GM19043 (cell line): Measurements from ENCODE around the gene CHD6.

Experiments
- ATAC-seq: cut with Tn5 transposase; IDR thresholded peaks from one replicate; pipeline ENCODE4 v1.9.1; 2021; ENCODE audit warnings: low read depth; ENCODE audit not compliant: unreplicated experiment

Gene CHD6

DNA sequence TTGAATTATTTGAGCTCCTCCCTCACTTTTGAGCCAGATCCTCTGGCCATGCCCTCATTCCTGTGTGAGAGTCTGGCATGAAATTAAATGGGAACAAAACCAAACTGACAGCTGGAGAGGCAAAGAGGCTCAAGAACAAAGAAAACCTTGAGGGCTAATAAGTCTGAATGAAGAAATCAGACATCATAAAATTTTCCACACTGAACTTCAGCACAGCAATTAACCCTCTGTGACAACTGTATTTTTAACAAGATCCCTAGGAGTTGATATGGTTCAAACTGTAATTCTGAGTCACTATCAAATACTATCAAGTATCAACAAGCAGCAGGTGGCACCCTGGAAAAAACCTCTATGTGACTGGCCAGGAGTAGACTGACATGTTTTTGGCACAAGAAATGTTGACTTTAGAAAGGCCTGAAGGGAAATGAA, 142.2 kb downstream of the CHD6 start:
- ATAC-seq, result no peak

DNA sequence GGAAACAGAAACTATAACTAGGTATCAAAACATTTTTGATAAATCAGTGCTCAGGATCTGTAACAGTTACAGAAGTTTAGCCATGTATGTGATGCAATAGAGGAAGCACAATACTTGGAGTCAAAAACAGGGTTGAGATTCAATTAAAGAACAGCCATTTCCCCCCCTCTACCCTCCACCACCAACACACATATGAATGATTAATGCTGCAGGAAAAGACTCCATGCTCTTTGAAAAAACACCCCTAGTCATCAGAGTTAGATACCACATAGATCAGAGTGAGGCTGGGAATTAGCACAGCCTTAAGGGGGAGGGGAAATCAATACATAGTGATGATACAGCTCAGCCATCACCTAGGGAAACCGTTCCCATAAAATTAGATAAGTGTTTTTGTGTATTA, 142.7 kb downstream of the CHD6 start:
- ATAC-seq, result no peak

DNA sequence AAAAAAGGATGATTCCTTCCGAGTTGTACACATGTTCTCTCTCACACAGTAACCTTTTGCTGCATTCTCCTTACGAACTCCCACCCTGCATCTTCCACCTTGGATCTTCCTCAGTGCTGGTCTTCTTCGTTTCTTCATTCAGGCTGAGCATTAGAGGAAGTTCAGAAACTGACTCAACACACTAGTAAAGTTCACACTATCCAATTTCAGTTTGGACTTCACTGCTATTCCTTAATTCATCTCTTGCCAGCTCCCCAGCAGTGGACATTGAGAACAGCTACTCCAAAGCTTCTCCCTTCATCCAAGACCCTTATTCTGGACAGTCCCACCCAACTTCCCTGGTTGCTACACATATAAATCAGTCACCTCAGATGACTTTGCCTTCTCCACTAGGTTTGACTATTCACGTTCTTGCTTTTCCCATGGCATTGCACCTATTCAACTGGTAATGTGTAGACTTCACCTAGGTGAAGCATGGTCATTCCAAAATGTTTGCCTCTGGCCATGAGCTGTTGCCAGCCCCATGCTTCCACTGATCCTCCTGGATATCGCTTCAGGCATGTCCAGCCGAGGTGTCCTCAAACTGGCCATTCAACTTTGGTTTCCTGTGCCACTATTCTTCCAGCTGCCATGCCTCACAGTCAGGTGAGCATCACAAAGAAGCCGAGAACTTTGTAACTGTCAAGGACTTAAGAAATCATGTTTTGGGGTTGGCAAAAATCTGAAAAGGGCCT, 147.6 kb downstream of the CHD6 start:
- ATAC-seq, result no peak

DNA sequence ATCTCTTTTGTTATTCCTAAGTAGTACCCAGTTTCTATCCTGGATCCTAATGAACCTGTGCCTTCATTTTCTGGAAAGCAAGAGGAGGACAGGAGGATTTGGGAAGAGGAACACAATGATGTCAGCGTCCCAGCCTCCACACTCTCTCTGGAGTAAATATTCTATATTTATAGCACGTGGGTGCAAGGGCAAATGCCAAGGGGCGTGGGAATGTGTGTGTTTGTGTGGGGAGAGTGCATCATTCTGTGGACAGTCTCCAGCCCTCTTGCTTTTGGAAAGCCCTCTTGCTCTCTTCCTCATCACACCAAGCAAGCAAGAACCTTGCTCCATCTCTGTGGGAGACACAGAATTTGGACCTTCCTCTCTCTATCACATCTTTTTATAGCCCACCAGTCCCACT, 148.3 kb downstream of the CHD6 start:
- no peak for ATAC-seq

DNA sequence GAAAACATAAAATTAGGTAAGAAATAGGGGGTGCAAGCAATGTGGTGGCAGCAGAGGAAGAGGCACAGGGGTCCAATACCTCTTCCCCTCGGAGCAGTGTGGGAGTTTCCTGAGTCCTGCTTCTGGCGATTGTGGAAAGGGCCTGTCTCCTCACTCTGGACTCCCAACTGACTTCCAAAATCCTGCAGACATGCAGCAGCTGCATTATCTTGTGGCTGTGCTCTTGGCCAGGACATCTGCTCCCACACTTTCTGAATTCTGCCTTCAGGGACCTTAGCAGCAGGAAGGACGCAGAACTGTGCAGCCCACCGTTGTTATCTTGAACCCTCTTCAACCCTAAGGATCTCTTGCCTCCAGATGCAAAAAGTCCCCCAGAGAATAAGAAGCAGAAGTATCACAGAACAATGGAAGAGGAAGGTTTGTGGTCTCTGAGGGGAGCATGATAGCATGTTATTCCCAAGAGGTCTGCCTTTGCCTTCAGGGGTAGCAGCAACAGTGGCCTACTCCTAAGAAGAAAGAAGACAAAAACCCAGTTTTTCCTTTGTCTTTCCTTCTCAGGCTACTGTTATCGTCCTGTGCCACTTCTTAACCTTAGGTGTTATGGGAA, 149.1 kb downstream of the CHD6 start:
- ATAC-seq, result no peak

DNA sequence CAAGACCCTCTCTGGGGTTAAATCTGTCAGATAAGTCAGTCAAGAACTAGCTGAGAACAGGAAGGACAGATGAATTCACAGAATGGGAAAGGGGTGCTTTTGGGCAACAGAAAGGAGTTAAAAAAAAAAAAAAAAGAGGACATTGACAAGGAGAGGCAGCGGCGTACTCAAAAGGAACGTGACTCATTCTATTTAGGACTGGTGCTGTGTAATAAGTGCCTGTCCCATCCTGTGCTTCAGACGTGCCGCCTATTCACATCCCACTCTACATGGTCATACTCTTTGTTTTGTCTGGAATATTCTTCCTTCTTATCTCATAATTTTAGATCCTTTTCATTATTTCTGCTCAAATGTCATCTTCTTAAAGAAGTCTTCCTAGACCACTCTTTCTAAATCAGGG, 150.5 kb downstream of the CHD6 start:
- no peak for ATAC-seq

DNA sequence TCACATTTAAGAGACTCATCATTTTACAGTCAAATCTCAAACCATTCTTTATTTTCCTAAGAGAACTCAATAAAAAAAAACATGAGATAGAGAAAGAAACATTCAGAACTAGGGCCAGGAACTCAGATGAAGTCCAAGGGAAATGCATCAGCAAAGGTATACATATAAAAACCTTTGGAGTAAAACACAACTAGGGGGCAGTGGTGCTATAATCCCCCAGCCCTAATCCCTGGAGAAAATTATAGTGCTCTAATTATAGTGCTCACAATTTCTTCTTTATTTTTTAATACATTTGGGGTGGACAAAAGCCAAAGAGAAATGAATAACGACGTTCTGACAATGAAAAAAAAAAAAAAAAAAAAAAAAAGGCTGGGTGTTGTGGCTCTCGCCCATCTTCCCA, 151.0 kb downstream of the CHD6 start:
- no peak for ATAC-seq

DNA sequence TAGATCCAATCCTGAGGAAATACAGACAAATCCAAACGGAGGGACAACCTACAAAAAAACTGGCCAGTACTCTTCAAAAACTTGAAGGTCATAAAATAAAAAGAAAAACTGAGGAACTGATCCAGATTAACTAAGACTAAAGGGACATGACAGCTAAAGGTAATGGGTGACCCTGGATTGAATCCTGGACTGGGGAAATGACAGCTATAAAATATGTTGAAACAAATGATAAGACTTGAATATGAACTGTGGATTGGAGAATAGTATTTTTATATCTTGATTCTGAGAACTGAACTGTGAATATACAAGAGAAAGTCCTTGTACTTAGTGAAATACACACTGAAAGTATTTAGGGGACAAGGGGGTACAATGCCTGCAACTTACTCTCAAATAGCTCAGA, 154.6 kb downstream of the CHD6 start:
- no peak for ATAC-seq

DNA sequence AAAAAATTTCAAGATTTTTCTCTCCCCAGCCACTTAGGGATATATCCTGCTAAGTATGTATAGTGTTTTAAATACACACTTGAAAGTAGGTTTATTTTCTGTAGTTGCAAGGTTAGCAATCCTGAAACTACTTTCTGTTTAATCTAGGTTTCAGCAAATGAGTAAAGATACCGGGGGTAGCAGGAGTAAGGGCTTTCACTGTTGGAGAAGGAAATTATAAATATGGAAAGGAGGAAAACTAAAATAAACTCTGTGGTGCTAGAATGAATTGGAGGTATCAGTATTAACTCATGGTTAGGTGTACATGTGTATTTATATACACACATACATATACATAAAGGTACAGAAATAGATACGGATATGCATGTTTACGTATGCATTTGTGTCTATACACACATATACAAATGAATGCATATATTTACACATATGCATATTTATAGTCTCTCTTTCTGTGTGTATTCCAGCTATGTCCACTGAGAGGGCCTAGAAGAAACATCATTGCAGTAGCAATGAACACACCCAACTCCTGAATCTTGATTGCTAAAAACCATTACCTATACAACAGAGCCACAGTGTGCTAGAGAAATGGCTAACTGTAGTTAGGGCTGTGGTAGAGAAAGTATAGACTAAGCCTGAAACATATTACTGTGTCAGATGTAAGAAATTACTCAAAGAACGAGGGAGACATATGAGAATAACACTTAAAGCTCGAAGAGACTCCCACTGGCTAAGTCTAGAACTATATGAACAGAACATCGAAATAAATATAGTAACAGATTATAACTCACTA, 155.6 kb downstream of the CHD6 start:
- no peak for ATAC-seq

DNA sequence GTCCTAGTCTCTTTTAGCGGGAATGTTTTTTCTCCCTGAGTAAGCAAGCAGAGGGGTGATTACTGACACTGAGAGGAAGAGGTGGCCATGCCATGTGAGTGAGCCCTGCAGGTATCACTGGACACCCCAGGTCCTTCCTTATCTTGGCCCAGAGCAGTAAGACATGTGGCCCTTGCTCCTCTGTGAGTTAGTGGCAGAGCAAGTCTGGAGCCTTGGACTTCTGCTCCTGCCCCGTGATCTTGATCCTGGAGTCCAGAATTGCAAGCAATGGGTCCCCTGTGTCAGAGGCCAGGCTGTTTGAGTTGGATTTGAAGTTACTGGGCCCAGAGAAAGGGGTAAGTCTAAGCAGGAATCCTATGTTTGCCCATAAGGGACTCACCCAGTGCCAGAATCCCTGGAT, 159.4 kb downstream of the CHD6 start:
- no peak for ATAC-seq

DNA sequence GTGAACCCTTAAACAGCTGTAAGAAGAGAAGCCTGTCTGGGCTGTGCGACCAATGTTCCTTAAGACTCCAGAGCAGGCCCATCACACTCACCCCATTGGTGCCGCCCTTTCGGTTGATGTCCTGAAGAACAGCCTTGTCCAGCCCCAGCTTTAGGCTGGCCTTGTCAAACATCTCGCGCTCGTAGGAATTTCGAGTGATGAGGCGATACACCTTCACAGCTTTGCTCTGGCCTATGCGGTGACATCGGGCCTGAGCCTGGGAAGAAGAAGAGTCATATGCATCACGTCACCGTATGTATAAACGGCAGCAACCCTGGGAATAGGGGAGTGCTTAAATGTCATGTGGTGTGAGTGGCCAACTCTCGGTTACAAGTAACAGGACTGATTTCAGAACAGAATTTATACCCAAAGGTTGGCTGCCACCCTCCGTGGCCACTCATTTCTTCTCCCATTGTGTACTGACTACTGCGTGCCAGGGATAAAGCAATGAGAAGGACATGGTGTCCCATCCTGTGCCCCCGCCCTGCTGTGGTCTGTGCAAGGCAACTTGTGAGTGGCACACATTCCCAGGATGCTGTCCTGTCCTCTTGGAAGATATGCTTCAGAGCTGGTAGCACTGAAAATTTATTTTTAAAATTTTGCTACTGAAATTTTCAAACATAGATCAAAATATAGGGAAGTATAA, 160.9 kb downstream of the CHD6 start:
- no peak for ATAC-seq

DNA sequence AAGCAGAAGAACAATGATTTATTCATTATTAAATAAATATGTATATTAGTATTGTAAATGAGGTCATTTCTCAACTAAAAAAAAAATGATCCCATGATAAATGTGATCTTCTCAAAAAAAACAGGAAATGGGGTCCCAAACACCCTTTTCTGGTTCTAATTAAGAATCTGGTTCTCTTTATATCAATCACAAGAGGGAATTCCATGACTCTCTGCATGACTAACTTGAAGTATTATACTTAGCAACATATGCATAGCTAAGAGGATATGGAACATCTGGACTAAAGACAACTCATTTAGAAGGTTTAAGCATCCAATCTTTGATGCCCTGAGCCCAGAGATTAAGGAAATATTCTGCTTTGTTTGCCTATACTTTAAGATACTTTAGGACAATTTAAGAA, 161.8 kb downstream of the CHD6 start:
- no peak for ATAC-seq

DNA sequence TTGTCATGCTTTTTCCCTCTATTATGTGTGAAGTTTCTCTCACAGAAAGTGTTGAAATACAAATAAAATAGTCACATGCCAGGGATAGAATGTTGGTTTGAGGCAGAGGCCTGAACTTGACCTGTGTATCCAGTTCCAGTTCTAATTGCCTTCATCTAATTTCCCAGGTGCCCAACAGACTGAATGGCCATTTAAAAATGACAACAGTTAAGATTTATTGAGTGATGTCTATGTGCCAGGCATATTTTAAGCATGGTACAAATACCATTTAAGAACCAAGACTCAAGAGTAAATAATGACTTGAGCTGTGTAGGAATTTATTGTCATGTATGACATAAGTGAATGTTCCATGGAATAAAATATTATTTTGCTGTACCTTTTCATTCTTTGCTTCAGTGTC, 163.9 kb downstream of the CHD6 start:
- ATAC-seq, result no peak

DNA sequence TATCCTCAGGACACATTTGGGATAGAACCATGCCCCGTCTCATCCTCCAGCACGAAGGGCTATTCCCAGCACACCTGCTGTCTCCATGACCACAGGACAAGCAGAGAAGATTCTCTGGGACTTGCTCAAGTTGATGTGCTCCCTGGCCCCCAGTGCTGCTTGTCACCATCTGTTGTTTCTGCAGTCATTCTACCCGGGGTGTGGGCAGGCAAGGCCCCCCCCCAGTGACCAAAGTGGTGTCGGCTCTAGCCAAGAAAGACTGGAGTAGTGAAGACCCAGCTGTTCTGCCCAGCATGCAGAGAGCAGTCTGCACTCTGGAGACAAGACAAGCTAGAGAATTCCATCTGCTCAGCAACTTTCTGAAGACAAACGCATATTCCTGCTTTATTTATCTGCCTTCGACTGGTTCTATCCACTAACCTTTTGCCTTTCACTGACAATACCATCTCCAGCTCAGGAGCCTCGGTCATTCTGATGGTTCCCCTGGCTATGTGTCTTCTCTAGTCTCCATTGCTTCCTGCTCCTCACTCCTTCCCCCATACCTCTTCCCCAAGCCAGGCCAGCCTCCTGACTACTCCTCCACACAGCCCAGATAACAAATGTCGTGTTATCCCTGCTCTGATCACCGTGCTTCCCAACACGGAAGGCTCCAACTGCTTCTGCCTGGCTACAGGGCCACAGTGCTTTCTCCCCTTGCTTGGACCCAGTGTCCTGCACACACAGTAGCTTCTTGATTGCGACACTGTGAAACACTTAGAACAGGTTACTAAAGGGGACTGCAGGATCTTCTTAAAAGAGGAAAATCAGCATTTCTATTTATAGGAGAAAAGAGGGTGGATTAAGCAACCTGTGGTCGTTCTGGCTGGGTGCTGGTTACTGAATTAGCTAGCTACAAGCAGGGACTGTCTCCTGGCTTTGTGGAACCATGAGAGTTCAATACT, 164.9 kb downstream of the CHD6 start:
- no peak for ATAC-seq

DNA sequence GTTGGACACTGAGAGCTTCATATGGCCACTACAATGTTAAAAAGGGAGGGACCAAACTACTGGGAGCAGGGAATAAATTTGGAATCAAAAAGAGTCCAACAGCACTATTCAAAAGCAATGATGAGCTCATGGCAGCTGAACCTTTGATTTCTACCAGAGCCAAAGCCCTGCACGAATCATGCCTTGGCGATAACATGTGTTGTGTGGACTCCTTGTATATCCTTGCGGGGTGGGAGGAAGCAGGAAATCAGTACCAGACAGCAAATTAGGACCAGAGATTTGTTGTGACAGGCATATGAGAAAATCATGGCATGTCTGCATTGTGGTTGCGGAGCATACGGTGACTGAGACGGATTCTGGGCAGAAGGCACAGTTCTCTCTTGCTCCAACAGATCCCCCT, 166.0 kb downstream of the CHD6 start:
- no peak for ATAC-seq

DNA sequence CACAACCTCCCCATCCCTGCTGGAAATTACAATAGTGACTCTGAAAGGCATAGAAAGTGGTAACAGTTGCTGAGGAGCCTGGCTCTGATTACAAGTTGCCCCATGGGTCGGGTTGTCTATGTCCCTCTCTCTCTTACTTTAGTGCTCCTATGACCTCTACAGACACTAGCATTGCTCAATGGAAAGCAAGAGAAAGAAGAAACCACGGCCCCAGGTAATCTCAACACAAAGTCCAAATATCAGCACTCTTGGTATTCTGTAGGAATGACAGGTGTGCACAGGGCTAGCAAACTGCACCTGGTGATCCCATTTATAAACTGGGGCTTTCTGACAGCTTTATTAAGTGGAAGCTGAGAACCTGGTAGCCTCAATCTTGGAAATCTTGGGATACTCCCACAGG, 171.2 kb downstream of the CHD6 start:
- no peak for ATAC-seq

DNA sequence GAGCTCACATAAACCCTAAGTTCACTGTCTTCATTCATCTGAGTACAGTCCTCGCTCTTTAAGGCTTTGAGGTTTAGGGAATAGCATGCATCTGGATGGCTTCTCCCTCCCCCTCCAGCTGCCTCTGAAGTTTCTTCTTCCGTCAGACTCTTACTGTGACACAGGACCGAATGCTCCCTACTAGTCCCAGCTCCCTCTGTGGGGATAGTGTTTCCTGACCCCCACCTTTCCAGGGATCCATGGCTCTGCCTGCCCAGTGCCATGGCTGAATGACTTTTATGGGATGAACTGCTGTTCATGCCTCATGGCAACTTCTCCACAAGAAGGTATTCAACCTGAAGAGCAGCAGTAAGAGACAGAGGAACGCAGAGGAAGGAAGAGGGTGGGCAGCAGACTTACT, 171.7 kb downstream of the CHD6 start:
- ATAC-seq, result no peak

DNA sequence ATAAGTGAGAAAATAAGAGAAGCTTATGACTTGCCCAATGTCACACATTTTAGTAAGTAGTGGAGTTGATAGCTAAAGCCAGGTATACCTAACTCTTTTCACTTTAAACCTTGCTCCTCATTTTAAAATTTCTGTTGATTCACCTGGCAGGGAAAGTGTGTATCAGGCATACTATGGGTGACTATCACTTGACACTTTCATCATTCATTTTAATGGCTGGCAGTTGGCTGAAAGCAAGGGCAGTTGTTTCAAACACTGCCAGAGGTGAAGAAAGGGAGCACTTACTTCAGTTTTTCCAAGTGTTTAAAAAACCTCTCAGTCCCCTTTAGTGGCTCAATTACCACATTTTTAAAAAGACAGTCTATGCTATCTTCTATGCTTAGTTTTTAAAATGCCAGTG, 173.4 kb downstream of the CHD6 start:
- no peak for ATAC-seq

DNA sequence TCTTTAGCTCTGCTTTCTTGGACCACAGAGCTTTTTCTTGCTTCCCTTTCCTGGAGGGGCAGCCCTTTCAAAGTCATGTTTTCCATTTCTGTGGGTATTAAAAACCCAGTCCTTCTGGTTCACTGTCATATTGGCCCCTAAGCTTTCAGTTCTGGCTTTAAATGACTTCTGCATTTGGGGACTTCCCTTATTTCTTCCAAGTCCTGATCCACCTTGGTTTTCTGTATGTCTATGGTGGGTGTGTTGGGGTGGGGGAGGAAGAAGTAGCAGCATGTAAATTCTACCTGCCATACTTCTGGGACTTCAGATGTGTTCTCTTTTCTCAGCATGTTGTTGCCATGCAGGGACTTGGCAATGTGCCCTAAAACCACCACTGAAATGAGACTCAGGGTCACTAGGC, 174.5 kb downstream of the CHD6 start:
- ATAC-seq, result no peak

DNA sequence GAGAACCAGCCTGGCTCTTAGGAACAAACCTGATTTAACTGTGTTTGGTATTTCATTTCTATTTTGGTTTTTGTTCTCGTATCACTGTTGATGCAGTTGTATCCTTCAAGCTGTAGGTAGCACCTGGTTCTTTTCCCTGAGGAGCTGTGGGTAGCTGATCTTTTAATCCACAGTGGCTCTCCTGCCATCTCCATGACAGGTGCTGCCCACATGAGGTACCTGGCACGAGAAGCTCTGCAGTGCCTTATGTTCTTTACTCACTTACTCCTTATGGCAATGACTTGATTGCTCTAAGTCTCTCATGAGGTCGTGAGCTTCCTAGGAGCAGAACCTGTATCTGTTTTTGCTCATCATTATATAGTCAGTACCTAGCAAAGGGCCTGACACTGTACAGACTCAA, 177.3 kb downstream of the CHD6 start:
- ATAC-seq, result no peak
